Uterus (tissue), 4 donors: ENCODE measurements around the gene CA10. TPM values are rescaled to one million over a fixed set of nuclear protein-coding genes. Genes with fewer than 3 reads are reported as not detected.

Experiments used
- DNase-seq, 2 donors: peaks; one replicate each; pipeline ENCODE4 v3.0.0-alpha.2; 2019 to 2020
- H3K27ac ChIP-seq, 2 donors: fragments of 200-600 bp; sonication (generic); 1 replicate in 1 of 2; 2 replicates in 1 of 2; pipeline ENCODE4 v1.5.1; 2016 to 2018
- H3K27me3 ChIP-seq, 2 donors: fragments of 200-600 bp; sonication (generic); one replicate each; pipeline ENCODE4 v1.5.1; 2018 to 2019; ENCODE audit warnings: control low read depth in 1 of 2
- H3K36me3 ChIP-seq, 2 donors: fragments of 200-600 bp; sonication (generic); one replicate each; pipeline ENCODE4 v1.5.1; 2019; ENCODE audit warnings: control low read depth in 1 of 2
- H3K4me1 ChIP-seq, 2 donors: fragments of 200-600 bp; sonication (generic); one replicate each; pipeline ENCODE4 v1.5.1; 2018 to 2019; ENCODE audit warnings: control low read depth in 1 of 2
- H3K4me3 ChIP-seq, 2 donors: fragments of 200-600 bp; sonication (generic); 1 replicate in 1 of 2; 2 replicates in 1 of 2; pipeline ENCODE4 v1.5.1; 2018 to 2019; ENCODE audit warnings: mild to moderate bottlenecking in 1 of 2
- H3K9me3 ChIP-seq, 2 donors: fragments of 200-600 bp; sonication (generic); one replicate each; pipeline ENCODE4 v1.5.1; 2019; ENCODE audit warnings: control low read depth in 1 of 2
- CTCF ChIP-seq, 4 experiments: fragments of 200-600 bp in 2 of 4; fragments of 450-650 bp in 2 of 4; sonication (generic) in 2 of 4; IDR thresholded peaks; one replicate each; pipeline ENCODE4 v1.5.1; 2016 to 2019; ENCODE audit warnings: antibody characterized with exemption in 4 of 4, mild to moderate bottlenecking in 2 of 4, moderate library complexity in 1 of 4
- POLR2A ChIP-seq, 2 donors: fragments of 450-650 bp; IDR thresholded peaks; one replicate each; pipeline ENCODE4 v1.6.1; 2016; ENCODE audit warnings: antibody characterized with exemption in 2 of 2, mild to moderate bottlenecking in 1 of 2, moderate library complexity in 1 of 2
- intact Hi-C: fragments of 100-400 bp; cut with DNase I; formaldehyde crosslinking; loops from one replicate; pipeline ENCODE4 v1.15.1; 2023; ENCODE audit warnings: low total_unique reads
- total RNA-seq, 4 donors: library from RNA; depleted of rRNA in 3 of 4; stranded (reverse); fragments of >200 nt in 3 of 4; gene quantifications; one replicate each; pipeline versions ENCODE4 v1.1.0 to v1.2.4, GENCODE V29; 2014 to 2023
- donor health status: DM: yes; HTN: yes; CAD: no.

The CA10 gene
- total RNA-seq, 4 donors from 2014 or later, result 5.3 TPM; not detected in 3

- Histone ChIP-seq H3K36me3 (no peaks in the 10 kb centered on the region), H3K4me3 (no peak overlapping the region), H3K9me3 (no peaks in the 10 kb centered on the region), H3K27ac (no peak overlapping the region), H3K27me3 (no peaks in the 10 kb centered on the region), H3K4me1 (no peaks in the 10 kb centered on the region)
- DNase-seq, result no peak
- intact Hi-C loops, result no loop called here
- TF ChIP-seq POLR2A (IDR thresholded peaks at IDR 0.05) (no peak), CTCF (IDR thresholded peaks at IDR 0.05) (no peak)
These were observed 344.0 kb downstream of the CA10 start for GRCh38 chr17:51814521-51814920.

GRCh38 chr17:51813784-51814174 is 344.7 kb downstream of the CA10 start:
- H3K27me3 ChIP-seq, result no peaks in the 10 kb centered on the region
- no peak for DNase-seq

GRCh38 chr17:51813140-51813783 is 345.3 kb downstream of the CA10 start:
- no peak overlapping the region for H3K27ac ChIP-seq
- H3K9me3 ChIP-seq, result no peaks in the 10 kb centered on the region
- no peaks in the 10 kb centered on the region for H3K27me3 ChIP-seq
- intact Hi-C loops, result no loop called here
- H3K4me1 ChIP-seq, result no peaks in the 10 kb centered on the region
- no peak for DNase-seq
- TF ChIP-seq POLR2A (IDR thresholded peaks at IDR 0.05) (no peak), CTCF (IDR thresholded peaks at IDR 0.05) (no peak)
- H3K36me3 ChIP-seq, result no peaks in the 10 kb centered on the region
- no peak overlapping the region for H3K4me3 ChIP-seq

More at GRCh38 chr17:51813784-51814174, 344.7 kb downstream of the CA10 start:
- no peak overlapping the region for H3K4me3 ChIP-seq
- intact Hi-C loops, result no loop called here
- no peak overlapping the region for H3K27ac ChIP-seq
- no peak for TF ChIP-seq CTCF (IDR thresholded peaks at IDR 0.05)
- TF ChIP-seq POLR2A (IDR thresholded peaks at IDR 0.05), result no peak
- H3K9me3 ChIP-seq, result no peaks in the 10 kb centered on the region
- H3K4me1 ChIP-seq, result no peaks in the 10 kb centered on the region
- H3K36me3 ChIP-seq, result no peaks in the 10 kb centered on the region

GRCh38 chr17:51807460-51807859 is 351.1 kb downstream of the CA10 start:
- H3K4me3 ChIP-seq, result no peak overlapping the region
- no peak for DNase-seq
- H3K36me3 ChIP-seq, result no peaks in the 10 kb centered on the region
- H3K9me3 ChIP-seq, result no peaks in the 10 kb centered on the region
- H3K27me3 ChIP-seq, result no peaks in the 10 kb centered on the region
- no peak overlapping the region for H3K27ac ChIP-seq
- TF ChIP-seq CTCF (IDR thresholded peaks at IDR 0.05) (no peak), POLR2A (IDR thresholded peaks at IDR 0.05) (no peak)
- H3K4me1 ChIP-seq, result no peaks in the 10 kb centered on the region
- intact Hi-C loops, result no loop called here

DNA sequence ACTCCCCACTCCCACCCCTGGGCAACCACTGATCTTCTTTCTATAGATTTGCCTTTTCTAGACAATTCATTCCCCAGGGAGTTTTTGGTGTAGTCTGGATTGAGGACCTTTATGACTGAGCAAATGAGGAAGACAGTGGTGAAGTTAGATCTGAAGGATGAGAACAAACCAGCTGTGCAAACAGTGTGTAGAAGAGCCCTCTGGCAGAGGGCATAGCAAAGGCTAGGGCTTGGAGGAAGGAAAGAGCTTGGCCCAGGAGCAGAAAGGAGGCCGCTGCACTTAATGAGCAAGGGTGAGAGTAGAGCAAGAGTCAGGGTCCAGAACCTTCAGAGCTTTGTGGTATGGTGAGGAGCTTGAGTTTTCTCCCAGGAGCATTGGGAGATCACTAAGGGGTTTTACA is 352.7 kb downstream of the CA10 start:
- no peaks in the 10 kb centered on the region for H3K4me1 ChIP-seq
- intact Hi-C loops, result no loop called here

More for the DNA sequence above, 352.7 kb downstream of the CA10 start:
- no peak for DNase-seq
- no peaks in the 10 kb centered on the region for H3K27me3 ChIP-seq
- no peaks in the 10 kb centered on the region for H3K36me3 ChIP-seq
- no peak overlapping the region for H3K4me3 ChIP-seq
- no peaks in the 10 kb centered on the region for H3K9me3 ChIP-seq
- H3K27ac ChIP-seq, result no peak overlapping the region
- no peak for TF ChIP-seq CTCF (IDR thresholded peaks at IDR 0.05)
- no peak for TF ChIP-seq POLR2A (IDR thresholded peaks at IDR 0.05)
